HG02642 (cell line): ENCODE data around the gene LCOR.

Source experiments
- ATAC-seq: cut with Tn5 transposase; IDR thresholded peaks from one replicate; pipeline ENCODE4 v1.9.1; 2021; ENCODE audit warnings: mild to moderate bottlenecking; ENCODE audit not compliant: unreplicated experiment, poor library complexity

LCOR gene

GRCh38 chr10:96978621-96979154 lies 146.6 kb downstream of the LCOR start:
- peak; percentile 70 for ATAC-seq

GRCh38 chr10:96982149-96982930 lies 150.2 kb downstream of the LCOR start:
- no peak for ATAC-seq

GRCh38 chr10:96984541-96985131 lies 152.5 kb downstream of the LCOR start:
- peak; percentile 78 for ATAC-seq

GRCh38 chr10:96986200-96986856 lies 154.2 kb downstream of the LCOR start:
- no peak for ATAC-seq

- ATAC-seq: no peak
These were observed 155.2 kb downstream of the LCOR start for GRCh38 chr10:96987141-96987841.

- no peak for ATAC-seq
These were observed 155.7 kb downstream of the LCOR start for GRCh38 chr10:96987842-96988175.

GRCh38 chr10:96988426-96988825 lies 156.3 kb downstream of the LCOR start:
- ATAC-seq: no peak

- ATAC-seq: peak; percentile 48
These were observed 159.3 kb downstream of the LCOR start for GRCh38 chr10:96991313-96991841.

GRCh38 chr10:96992721-96993120 lies 160.6 kb downstream of the LCOR start:
- ATAC-seq: peak; percentile 69

GRCh38 chr10:96995851-96996250 lies 163.8 kb downstream of the LCOR start:
- no peak for ATAC-seq

GRCh38 chr10:96996275-96996965 lies 164.3 kb downstream of the LCOR start:
- no peak for ATAC-seq

GRCh38 chr10:96998329-96998888 lies 166.3 kb downstream of the LCOR start:
- no peak for ATAC-seq

GRCh38 chr10:96999337-96999736 lies 167.2 kb downstream of the LCOR start:
- ATAC-seq: no peak

- no peak for ATAC-seq
These were observed 167.9 kb downstream of the LCOR start for GRCh38 chr10:96999987-97000386.

- ATAC-seq: no peak
These were observed 168.5 kb downstream of the LCOR start for GRCh38 chr10:97000487-97001182.

GRCh38 chr10:97001183-97001991 lies 169.3 kb downstream of the LCOR start:
- no peak for ATAC-seq

GRCh38 chr10:97002670-97003069 lies 170.6 kb downstream of the LCOR start:
- ATAC-seq: no peak

GRCh38 chr10:97003151-97003803 lies 171.2 kb downstream of the LCOR start:
- no peak for ATAC-seq
